ENCODE results near the gene CPSF6.

DNA sequence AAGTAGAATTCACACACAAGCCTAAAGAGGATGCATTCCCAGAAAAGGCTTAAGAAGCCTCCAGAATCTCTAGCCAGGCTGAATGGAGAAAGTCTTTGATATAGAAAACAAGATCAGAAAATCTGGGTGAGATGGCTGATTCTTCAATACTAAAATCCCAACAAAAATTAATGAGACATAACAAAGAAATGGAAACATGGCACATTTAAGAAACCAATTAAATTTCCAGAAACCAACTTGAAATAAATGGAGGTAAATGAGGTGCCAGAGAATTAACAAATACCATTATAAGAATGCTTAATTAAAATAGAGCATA is 51.9 kb downstream of the CPSF6 start:
- TF ChIP-seq, protein P1, sequence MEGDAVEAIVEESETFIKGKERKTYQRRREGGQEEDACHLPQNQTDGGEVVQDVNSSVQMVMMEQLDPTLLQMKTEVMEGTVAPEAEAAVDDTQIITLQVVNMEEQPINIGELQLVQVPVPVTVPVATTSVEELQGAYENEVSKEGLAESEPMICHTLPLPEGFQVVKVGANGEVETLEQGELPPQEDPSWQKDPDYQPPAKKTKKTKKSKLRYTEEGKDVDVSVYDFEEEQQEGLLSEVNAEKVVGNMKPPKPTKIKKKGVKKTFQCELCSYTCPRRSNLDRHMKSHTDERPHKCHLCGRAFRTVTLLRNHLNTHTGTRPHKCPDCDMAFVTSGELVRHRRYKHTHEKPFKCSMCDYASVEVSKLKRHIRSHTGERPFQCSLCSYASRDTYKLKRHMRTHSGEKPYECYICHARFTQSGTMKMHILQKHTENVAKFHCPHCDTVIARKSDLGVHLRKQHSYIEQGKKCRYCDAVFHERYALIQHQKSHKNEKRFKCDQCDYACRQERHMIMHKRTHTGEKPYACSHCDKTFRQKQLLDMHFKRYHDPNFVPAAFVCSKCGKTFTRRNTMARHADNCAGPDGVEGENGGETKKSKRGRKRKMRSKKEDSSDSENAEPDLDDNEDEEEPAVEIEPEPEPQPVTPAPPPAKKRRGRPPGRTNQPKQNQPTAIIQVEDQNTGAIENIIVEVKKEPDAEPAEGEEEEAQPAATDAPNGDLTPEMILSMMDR (conservative IDR thresholded peaks at IDR 0.05; ENCODE audit: low read depth, low read length): peak; percentile 2; the same call in 1 of the 2 replicates
- TF ChIP-seq EZH2 (IDR thresholded peaks at IDR 0.05; ENCODE audit: low read length, unreplicated experiment) (no peak), EZH2phosphoT487 (IDR thresholded peaks at IDR 0.05; ENCODE audit: borderline replicate concordance, low read length) (no peak)

Data from PC-3 (cell line).